Inflammatory macrophage (primary cell): ENCODE measurements around the gene MAFG.
"Not testable (repeated sequence)": the region's sequence is repeated elsewhere in the genome, so short reads cannot be mapped to it uniquely, and the experiment has no call there.

ENCODE experiments used
- DNase-seq, 2 donors: peaks; one replicate each; pipeline ENCODE4 v3.0.0-alpha.2; 2020 to 2022

Gene MAFG

DNA sequence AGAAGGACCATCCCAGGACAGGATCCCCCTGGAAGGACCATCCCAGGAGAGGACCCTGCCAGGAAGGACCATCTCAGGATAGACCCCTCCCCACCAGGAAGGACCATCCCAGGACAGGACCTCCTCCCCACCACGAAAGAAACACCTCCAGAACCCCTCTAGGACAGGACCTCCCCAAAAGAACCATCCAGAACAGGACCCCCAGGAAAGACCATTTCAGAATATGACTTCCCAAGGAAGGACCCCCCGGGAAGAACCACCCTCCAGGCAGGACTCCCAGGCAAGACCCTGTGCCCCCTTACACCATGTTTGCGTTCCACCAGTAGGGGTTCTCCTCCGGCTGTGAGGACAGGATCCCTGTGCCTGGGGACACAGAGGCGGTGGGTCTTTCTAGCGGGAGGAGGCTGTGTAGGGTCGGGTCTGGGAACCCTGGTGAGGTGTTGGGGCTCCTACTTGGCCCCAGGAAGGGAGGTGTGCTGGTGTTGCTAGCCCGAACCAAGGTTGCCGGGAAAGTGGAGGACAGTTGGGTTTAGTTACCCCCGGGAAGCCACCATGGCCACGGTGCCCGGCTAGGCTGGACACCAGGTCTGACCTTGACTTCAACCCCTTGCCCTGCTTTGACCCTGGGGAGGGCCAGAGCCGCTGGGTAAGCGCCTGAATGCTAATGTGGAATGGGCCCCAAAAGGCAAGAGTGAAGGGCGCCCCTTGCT is 31.3 kb upstream of the MAFG start:
- no peak for DNase-seq

- no peak for DNase-seq
Measured at GRCh38 chr17:81957691-81958432, 30.3 kb upstream of the MAFG start.

DNA sequence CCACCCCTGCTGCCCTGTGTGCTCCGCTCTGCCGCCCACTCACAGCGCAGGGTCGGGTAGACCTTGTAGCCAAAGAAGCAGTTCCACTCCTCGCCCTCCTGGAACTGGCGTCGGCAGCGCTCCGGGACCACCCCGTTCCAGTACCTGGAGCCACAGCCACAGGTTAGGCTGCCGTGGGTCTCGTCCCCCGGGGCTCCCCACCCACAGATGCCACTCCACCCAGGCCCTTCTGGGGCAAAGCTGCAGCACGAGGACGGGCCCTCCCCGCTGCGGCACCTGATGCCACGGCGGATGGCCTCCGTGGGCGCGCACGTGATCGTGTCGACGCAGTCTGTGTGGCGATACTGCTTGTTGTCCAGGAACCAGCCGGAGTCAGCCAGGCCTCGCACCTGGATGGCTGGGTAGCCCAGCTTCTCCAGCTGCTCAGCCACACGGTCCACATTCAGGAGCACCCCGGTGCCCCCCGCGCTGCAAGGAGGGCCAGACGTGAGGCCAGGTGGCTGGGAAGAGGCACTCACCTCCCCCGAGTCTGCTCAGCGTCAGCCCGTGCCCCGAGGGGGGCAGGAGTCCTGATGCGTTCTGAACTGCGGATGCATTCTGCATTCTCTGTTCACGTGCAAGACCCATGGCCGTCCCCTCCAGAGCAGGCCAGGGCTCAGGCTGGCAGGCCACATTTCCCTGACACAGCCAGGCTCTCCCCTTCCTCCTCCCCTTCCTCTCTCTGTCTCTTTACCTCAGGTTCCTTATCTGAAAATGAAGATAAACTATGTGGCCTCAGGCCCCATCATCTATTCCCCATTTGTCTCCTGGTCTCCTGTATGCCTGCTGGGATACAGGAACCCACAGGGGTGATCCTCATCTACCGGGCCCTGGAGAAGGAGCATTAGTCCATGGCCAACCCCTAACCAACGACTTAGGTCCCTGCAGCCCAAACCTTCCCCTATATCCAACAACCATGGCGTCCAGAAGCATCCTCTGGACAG is 29.4 kb upstream of the MAFG start:
- DNase-seq = no peak

DNA sequence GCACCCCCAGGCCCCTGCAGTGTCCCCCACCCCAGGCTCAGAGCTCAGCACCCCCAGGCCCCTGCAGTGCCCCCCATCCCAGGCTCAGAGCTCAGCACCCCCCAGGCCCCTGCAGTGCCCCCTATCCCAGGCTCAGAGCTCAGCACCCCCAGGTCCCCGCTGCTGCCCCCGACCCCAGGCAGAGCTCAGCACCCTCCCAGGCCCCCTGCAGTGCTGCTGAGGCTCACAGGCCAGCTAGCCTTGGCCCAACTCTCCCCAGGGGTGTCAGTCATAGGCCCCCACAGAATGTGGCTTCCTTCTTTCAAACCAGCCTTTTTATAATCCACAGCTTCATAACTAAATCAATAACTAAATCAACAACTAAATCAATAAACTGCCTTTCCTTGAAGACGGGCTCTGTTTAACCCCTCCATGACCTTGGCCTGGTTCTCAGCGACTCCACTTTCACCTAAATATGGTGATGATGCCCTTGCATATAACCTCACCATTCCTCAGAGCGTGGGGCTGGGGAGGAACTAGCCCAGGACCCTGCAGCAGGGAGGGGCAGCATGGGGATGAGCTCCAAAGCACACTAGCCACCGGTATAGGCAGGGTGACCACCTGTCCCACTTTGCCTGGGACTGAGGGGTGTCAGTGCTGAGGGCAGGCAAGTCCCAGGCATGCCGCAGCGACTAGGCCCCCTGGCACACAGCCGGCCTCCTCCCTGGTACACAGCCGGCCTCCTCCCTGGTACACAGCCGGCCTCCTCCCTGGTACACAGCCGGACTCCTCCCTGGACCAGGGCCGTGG is 28.4 kb upstream of the MAFG start:
- DNase-seq = no peak

DNA sequence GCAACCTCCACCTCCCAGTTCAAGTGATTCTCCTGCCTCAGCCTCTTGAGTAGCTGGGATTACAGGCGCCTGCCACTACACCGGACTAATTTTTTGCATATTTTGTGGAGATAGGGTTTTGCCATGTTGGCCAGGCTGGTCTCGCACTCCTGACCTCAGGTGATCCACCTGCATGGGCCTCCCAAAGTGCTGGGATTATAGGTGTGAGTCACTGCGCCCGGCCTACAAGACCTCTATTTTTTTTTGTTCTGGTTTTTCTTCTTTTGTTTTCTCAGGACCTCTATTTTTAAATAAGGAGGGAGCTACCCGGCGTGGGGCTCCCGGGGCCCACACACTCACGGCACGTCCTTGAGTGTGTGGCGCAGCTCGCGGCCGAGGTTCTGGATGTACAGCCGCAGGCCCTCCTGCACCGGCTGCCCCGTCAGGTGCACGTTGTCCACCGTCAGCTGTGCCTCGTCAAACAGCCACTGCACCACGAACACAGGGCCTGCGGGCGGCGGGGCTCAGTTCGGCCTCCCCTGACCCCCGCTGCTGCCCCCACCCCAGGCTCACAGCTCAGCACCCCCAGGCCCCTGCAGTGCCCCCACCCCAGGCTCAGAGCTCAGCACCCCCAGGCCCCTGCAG is 27.6 kb upstream of the MAFG start:
- DNase-seq = no peak

DNA sequence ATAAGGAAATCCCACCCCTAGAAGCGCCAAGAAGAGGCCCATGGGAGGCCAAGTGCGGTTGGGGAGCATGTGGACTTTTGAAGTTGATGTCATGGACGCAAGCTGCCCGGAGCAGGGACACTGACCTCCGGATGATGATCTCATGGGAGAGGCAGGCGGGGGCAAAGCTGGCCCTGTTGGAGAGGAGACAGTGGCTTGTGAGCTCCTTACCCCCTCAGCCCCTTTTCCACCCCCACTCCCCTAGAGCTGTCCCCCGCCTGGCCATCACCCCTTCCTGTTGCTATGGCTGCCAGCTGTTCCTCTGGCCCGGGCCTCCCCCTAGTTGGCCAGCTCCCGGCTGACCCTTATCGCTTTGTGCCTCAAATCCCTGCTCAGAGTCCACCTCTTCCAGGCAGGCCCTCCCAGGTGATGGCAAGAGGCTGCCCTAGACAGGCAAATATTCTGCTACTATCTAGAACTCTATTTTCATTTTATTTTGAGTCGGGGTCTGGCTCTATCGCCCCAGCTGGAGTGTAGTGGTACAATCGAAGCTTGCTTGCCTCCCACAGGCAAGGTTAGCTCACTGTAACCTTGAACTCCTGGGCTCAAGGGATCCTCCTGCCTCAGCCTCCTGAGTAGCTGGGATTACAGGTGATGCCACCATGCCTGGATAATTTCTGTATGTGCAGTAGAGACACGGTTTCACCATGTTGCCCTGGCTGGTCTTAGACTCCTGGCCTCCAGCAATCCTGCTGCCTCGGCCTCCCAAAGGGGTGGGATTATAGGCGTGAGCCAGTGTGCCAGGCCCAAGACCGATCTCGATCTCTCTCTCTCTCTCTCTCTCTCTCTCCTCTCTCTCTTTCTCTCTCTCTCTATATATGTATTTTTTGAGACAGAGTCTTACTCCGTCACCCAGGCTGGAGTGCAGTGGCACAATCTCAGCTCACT is 26.9 kb upstream of the MAFG start:
- DNase-seq = no peak

GRCh38 chr17:81953443-81953842 is 25.9 kb upstream of the MAFG start:
- not testable (repeated sequence) for DNase-seq

GRCh38 chr17:81952792-81953228 is 25.3 kb upstream of the MAFG start:
- DNase-seq = no peak

DNA sequence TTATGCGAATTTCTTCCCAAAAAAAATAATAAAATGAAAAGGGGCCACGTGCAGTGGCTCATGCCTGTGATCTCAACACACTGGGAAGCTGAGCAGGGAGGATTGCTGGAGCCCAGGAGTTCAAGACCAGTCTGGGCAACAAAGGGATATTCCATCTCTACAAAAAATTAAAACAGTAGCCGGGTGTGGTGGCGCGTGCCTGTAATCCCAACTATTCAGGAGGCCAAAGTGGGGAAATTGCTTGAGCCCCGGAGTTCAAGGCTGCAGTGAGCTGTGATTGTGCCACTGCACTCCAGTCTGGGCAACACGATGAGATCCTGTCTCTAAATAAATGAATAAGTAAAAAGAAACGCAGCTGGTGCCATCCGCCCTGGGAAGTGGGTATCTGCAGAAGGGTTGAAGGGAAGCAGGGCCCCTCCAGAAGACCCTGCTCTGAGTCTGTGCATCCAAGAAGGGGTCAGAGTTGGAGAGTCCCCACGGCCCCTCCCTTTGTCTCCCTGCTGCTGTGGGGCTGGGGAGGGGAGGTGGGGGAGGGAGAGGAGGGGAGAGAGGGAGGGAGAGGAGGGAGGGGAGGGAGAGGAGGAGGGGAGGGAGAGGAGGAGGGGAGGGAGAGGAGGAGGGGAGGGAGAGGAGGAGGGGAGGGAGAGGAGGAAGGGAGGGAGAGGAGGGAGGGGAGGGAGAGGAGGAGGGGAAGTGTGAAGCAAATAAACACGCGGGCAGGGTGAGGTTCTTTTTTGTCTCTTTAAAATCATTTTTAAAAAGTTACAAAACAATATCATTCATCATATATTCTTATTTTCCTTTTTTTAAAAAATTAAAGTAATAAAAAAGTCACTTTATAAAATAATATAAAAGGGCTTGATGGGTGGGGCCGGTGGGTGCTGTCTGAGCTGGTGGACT is 24.5 kb upstream of the MAFG start:
- DNase-seq = no peak

DNA sequence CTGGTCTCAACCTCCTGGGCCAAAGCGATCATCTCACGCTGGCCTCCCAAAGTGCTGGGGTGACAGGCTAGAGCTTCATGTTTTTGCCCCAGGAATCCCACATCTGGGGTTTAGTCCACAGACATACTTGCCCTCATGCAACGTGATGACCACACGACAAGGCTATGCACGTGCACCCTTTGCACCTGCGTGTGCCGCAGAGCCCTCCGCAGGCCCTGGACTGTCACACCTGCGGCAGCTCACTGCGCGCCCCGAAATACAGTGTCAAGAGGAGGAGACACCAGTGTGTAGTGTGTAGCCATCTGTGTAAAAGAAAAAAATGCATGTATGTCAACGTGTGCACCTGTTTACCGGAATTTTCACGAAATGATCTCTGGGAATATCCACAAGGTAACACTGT is 23.0 kb upstream of the MAFG start:
- DNase-seq = no peak

- DNase-seq = no peak
Measured at GRCh38 chr17:81948635-81949378, 21.3 kb upstream of the MAFG start.

DNA sequence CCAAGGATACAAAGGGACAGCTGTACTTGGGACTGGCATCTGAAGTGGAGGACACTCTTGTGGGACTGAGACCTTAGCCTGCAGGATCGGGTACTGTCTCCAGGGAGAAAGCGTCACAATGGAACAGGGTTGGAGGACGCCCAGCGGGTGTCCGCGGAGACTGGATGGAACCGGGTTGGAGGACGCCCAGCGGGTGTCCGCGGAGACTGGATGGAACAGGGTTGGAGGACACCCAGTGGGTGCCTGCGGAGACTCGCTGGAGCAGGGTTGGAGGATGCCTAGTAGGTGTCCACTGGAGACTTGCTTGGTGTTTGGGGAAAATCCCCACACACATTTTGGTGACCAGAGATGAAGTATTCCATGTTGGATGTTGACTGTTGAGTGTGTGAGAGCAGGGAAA is 19.7 kb upstream of the MAFG start, which contains the start of gene MYADML2:
MYADML2 (minus strand) TSS at position 45 of the 400 bp plus-strand sequence. CDS start 5,492 bp downstream, outside the sequence.
- DNase-seq = no peak

- no peak for DNase-seq
Measured at GRCh38 chr17:81944858-81945257, 17.3 kb upstream of the MAFG start.

DNA sequence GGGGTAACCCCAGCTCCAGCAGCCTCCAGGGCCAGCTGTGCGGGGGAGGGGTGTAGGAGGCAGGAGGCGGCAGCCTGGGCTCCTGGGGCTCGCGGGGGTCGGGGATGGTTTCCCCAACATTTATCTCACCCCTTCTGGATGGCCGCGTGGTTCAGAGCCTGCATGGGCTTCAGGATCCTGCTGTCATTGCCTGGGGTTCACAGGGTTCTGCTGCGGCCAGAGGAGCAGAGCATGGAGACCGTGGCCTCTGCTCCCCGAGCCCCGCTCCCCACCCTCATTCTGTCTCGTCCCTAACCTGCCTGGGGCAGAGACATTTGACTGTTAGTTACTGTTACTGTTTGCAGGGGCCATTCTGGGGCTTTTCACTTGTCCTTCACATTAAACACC is 14.6 kb upstream of the MAFG start:
- DNase-seq = no peak

- no peak for DNase-seq
Measured at GRCh38 chr17:81941484-81942166, 14.1 kb upstream of the MAFG start.

DNA sequence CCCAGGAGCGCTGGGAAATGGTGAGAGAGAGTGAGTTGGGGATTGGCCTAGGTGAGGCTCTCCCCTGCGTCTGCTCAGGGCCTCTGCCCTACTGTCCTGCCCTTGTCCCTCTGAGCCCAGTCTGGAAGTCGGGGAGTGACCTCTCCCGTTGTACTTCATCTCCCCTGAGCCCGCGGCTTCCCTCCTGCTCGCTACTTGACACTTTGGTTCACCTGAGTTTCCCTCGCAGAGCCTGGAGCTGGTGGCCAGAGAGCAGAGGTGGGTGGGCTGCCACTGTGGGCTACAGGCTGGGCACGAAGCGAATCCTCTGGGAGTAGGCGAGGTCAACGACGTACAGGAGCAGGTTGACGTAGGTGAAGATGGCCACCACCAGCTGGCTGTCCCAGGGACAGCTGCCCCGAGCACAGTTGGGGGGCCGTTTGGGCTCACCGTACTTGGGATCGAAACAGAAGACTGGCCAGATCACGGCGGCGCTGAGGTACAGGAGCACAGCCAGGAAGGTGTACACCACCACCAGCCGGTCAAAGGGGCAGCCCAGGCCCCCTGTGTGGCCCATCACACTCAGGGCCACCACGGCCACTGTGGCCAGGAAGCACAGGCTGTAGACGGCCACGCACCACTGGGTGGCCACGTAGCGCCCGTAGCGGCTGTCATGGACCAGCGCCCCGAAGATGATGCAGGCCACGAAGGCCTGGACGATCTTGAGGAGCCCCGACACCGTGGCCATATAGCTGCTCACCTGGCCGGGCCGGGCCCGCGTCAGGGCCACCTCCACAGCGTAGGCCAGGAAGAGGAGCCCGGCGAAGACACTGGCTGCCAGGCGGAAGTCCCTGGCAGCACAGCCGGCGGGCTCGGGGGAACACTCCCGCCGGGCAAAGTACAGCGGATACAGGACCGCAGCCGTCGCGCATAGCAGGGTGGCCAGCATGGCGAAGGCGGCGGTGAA is 13.3 kb upstream of the MAFG start:
- no peak for DNase-seq

DNA sequence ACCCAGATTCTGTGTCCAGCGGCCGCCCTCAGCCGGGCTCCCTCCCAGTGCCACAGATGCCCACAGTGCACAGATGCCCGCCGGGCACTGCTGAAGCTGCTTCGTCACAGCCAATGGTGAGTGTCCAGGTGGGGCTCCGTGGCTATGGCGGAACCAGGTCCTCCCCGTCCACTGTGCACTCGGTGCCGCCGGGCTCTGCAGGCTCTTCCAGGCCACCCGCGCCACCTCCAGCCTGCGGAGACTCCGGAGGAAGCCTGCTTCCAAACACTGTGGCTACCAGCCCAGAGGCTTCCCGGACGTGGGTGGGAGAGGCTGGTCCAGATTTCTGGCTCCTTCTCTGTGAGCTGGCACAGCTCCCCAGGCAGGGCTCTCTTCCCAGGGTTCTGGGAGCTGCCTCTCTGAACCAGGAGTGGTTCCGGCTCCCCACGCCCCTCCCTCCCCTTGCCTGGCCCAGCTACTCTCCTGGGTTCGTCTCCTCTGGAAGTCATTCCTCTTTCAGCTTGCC is 12.4 kb upstream of the MAFG start:
- DNase-seq = no peak
